GM12801 (cell line): ENCODE data around the gene GLYATL3.

Experiments used
- CTCF ChIP-seq: IDR thresholded peaks from one replicate; pipeline ENCODE4 v1.5.1; 2011; ENCODE audit warnings: control low read depth; ENCODE audit not compliant: insufficient read length; ENCODE audit errors: extremely low read depth

Gene GLYATL3

GRCh38 chr6:49519660-49520059 lies 19.9 kb downstream of the GLYATL3 start:
- TF ChIP-seq CTCF, result no peak

- TF ChIP-seq CTCF, result no peak
These were observed 23.2 kb downstream of the GLYATL3 start for GRCh38 chr6:49522710-49523593.

- no peak for TF ChIP-seq CTCF
These were observed 24.2 kb downstream of the GLYATL3 start for GRCh38 chr6:49523901-49524300.

- no peak for TF ChIP-seq CTCF
These were observed 24.8 kb downstream of the GLYATL3 start for GRCh38 chr6:49524541-49524940.

GRCh38 chr6:49526598-49526997 lies 26.9 kb downstream of the GLYATL3 start:
- TF ChIP-seq CTCF, result no peak

- TF ChIP-seq CTCF, result no peak
These were observed 27.6 kb downstream of the GLYATL3 start for GRCh38 chr6:49527320-49527719.

GRCh38 chr6:49528571-49528970 lies 28.8 kb downstream of the GLYATL3 start:
- TF ChIP-seq CTCF, result no peak
